OCI-LY3 (cell line): ENCODE results near the gene PIN1.

Experiments used
- H2AFZ ChIP-seq: fragments of 200-600, 300-600 bp; shearing (Covaris generic); 2 replicates; pipeline ENCODE4 v1.6.0; 2014; ENCODE audit warnings: antibody characterized with exemption, low read depth, low read length
- H3K27ac ChIP-seq: fragments of 200-600, 300-600 bp; sonication (generic); 2 replicates; pipeline ENCODE4 v1.5.1; 2014; ENCODE audit warnings: mild to moderate bottlenecking, low read length, moderate library complexity, mixed read lengths
- H3K27me3 ChIP-seq: fragments of 200-600, 300-600 bp; sonication (generic); 2 replicates; pipeline ENCODE4 v1.6.1; 2014; ENCODE audit warnings: low read depth, low read length, mixed read lengths
- H3K36me3 ChIP-seq: fragments of 200-600, 300-600 bp; sonication (generic); replicated peaks from 2 replicates; pipeline ENCODE3; 2014; ENCODE audit warnings: low read depth, low read length, mixed read lengths
- H3K4me1 ChIP-seq: fragments of 300-600, 200-600 bp; sonication (generic); 2 replicates; pipeline ENCODE4 v1.6.1; 2014; ENCODE audit warnings: low read length, mixed read lengths
- H3K4me2 ChIP-seq: fragments of 200-600, 300-600 bp; sonication (generic); 2 replicates; pipeline ENCODE4 v1.6.1; 2014; ENCODE audit warnings: low read length, mixed read lengths
- H3K4me3 ChIP-seq: fragments of 300-600, 200-600 bp; sonication (generic); 2 replicates; pipeline ENCODE4 v1.5.1; 2014; ENCODE audit warnings: antibody characterized with exemption, mild to moderate bottlenecking, low read length, moderate library complexity
- H3K79me2 ChIP-seq: fragments of 300-600, 200-600 bp; shearing (Covaris generic); 2 replicates; pipeline ENCODE4 v1.6.1; 2014; ENCODE audit warnings: mild to moderate bottlenecking, low read length, mixed read lengths
- H3K9ac ChIP-seq: fragments of 300-600, 200-600 bp; shearing (Covaris generic); 2 replicates; pipeline ENCODE4 v1.6.0; 2014; ENCODE audit warnings: mild to moderate bottlenecking, low read length, moderate library complexity
- H3K9me3 ChIP-seq: fragments of 200-600, 300-600 bp; shearing (Covaris generic); 2 replicates; pipeline ENCODE4 v1.6.1; 2014; ENCODE audit warnings: low read length, mixed read lengths; ENCODE audit not compliant: insufficient read depth
- H4K20me1 ChIP-seq: fragments of 200-600, 300-600 bp; sonication (generic); 2 replicates; pipeline ENCODE4 v1.6.1; 2016; ENCODE audit warnings: low read length, mixed read lengths; ENCODE audit not compliant: insufficient read depth
- CTCF ChIP-seq: fragments of 200-600, 300-600 bp; sonication (generic); IDR thresholded peaks from 2 replicates; pipeline ENCODE4 v1.5.1; 2014; ENCODE audit warnings: antibody characterized with exemption, low read length, low read depth
- EZH2phosphoT487 ChIP-seq: fragments of 200-600 bp; shearing (Covaris generic); IDR thresholded peaks from 2 replicates; pipeline ENCODE4 v1.6.1; 2018; ENCODE audit warnings: antibody characterized with exemption, mixed run types, low read depth

PIN1 gene

GRCh38 chr19:9865732-9866501, 30.8 kb downstream of the PIN1 start:
- no peak overlapping the region for H3K9ac ChIP-seq
- no peaks in the 10 kb centered on the region for H4K20me1 ChIP-seq
- peaks cover 16% of the 10 kb centered on the region for H3K4me1 ChIP-seq
- H3K4me3 ChIP-seq, result no peak overlapping the region
- no peak overlapping the region for H3K27ac ChIP-seq
- H3K79me2 ChIP-seq, result no peaks in the 10 kb centered on the region
- H3K36me3 ChIP-seq, result no peaks in the 10 kb centered on the region
- H3K9me3 ChIP-seq, result no peaks in the 10 kb centered on the region
- peak overlapping the region; percentile 27; the same call in 1 of the 2 replicates for H3K4me2 ChIP-seq
- no peak overlapping the region for H2AFZ ChIP-seq
- TF ChIP-seq CTCF (no peak), EZH2phosphoT487 (no peak)
- H3K27me3 ChIP-seq, result peaks cover 23% of the 10 kb centered on the region

- Histone ChIP-seq H3K4me2 (no peak overlapping the region), H3K9ac (no peak overlapping the region), H4K20me1 (no peaks in the 10 kb centered on the region), H3K27ac (no peak overlapping the region), H3K79me2 (no peaks in the 10 kb centered on the region), H3K4me1 (peaks cover 12% of the 10 kb centered on the region), H3K36me3 (no peaks in the 10 kb centered on the region), H3K4me3 (no peak overlapping the region), H3K9me3 (no peaks in the 10 kb centered on the region), H3K27me3 (peaks cover 22% of the 10 kb centered on the region), H2AFZ (no peak overlapping the region)
- TF ChIP-seq CTCF (no peak), EZH2phosphoT487 (no peak)
These were observed 34.0 kb downstream of the PIN1 start for GRCh38 chr19:9868983-9869617.

- Histone ChIP-seq H3K27ac (no peak overlapping the region), H3K4me2 (no peak overlapping the region), H3K79me2 (no peaks in the 10 kb centered on the region), H2AFZ (no peak overlapping the region), H3K4me3 (no peak overlapping the region), H3K9me3 (no peaks in the 10 kb centered on the region), H3K36me3 (no peaks in the 10 kb centered on the region), H3K4me1 (peaks cover 2% of the 10 kb centered on the region; the same call in 1 of the 2 replicates), H3K27me3 (peaks cover 26% of the 10 kb centered on the region), H3K9ac (no peak overlapping the region), H4K20me1 (no peaks in the 10 kb centered on the region)
- no peak for TF ChIP-seq EZH2phosphoT487
- TF ChIP-seq CTCF, result no peak
These were observed 36.7 kb downstream of the PIN1 start for GRCh38 chr19:9871626-9872338.
